ENCODE results near the gene ARHGAP15. TPM values are rescaled to one million over a fixed set of nuclear protein-coding genes. Genes with fewer than 3 reads are reported as not detected.

The ARHGAP15 gene
- total RNA-seq, 1 experiment from 2014 or later, result 0.42 TPM

DNA sequence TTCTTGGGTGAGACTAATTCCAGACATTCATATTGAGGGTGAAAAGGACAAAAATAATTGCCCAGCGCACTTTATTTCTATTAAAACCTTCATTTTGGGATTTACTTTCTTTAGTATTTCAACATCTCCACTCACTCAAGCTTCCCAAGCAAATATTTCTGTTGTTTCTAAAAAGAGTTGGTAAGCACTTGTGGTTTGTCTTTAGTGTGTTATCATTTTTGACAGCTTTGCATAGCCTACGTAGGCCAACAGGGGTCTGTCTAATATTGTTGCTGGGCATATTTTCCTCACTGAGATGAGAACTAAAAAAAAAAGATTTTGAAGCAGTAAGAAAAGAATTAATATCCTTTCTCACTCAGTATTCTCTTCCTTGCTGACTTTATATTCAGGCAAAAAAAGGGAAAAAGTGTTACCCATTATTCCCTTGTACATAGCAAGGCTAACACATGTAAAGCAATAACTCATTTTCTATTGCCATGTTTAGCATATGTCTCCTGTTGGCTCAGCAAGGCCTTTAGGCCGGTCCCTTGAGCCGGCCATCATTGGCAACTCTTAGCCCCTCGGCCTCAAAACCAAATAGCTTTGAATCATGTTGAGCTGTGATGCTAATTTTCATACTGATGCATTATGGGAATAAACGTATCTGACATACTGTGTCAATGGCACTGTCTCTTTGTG is 494.2 kb downstream of the ARHGAP15 start:
- Histone ChIP-seq H3K27me3 (ENCODE audit: insufficient read depth, low read length) (no peaks in the 10 kb centered on the region), H3K9ac (ENCODE audit: low read length) (no peak overlapping the region), H3K9me3 (ENCODE audit: control insufficient read depth in 1 of 2, insufficient read depth in 1 of 2, low read depth in 1 of 2, low read length in 2 of 2) (no peaks in the 10 kb centered on the region), H3K4me2 (ENCODE audit: low read length) (no peak overlapping the region), H3K4me3 (replicated peaks in 1 of 2; ENCODE audit: low read depth in 1 of 2, low read length in 2 of 2) (no peak overlapping the region), H3K36me3 (ENCODE audit: control insufficient read depth in 1 of 2, insufficient read depth in 2 of 2, low read length in 2 of 2) (no peaks in the 10 kb centered on the region), H3K4me1 (ENCODE audit: control insufficient read depth in 1 of 2, insufficient read depth in 2 of 2, low read length in 2 of 2) (no peaks in the 10 kb centered on the region), H4K20me1 (ENCODE audit: insufficient read depth) (no peaks in the 10 kb centered on the region), H3K27ac (ENCODE audit: low read depth, low read length) (no peak overlapping the region), H3K79me2 (ENCODE audit: insufficient read depth, low read length) (no peaks in the 10 kb centered on the region), H2AFZ (ENCODE audit: low read depth, low read length, poor library complexity, severe bottlenecking) (no peak overlapping the region), H3K9me2 (ENCODE audit: insufficient read depth) (no peaks in the 10 kb centered on the region)
- ATAC-seq, result no peak
- ChIA-PET POLR2A (no interaction called here), CTCF (no interaction called here), RAD21 (ENCODE audit: low non-redundant PET in 1 of 2, low total read pairs in 2 of 2, uncharacterized antibody in 2 of 2, unreplicated experiment in 2 of 2) (no interaction called here)
- DNase-seq (ENCODE audit: low read depth, low spot score), result no peak
- intact Hi-C loops (cut with micrococcal nuclease), result no loop called here
- BruUV-seq (replicated peaks), result no TSS peak
- TF ChIP-seq, protein P1, sequence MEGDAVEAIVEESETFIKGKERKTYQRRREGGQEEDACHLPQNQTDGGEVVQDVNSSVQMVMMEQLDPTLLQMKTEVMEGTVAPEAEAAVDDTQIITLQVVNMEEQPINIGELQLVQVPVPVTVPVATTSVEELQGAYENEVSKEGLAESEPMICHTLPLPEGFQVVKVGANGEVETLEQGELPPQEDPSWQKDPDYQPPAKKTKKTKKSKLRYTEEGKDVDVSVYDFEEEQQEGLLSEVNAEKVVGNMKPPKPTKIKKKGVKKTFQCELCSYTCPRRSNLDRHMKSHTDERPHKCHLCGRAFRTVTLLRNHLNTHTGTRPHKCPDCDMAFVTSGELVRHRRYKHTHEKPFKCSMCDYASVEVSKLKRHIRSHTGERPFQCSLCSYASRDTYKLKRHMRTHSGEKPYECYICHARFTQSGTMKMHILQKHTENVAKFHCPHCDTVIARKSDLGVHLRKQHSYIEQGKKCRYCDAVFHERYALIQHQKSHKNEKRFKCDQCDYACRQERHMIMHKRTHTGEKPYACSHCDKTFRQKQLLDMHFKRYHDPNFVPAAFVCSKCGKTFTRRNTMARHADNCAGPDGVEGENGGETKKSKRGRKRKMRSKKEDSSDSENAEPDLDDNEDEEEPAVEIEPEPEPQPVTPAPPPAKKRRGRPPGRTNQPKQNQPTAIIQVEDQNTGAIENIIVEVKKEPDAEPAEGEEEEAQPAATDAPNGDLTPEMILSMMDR (IDR thresholded peaks at IDR 0.05 in 2 of 3, conservative IDR thresholded peaks at IDR 0.05 in 1 of 3; ENCODE audit: borderline replicate concordance in 1 of 3, insufficient read depth in 1 of 3, low read depth in 2 of 3, low read length in 2 of 3), result no peak
- TF ChIP-seq SRF (IDR thresholded peaks at IDR 0.05; ENCODE audit: low read depth) (no peak), ELF1 (IDR thresholded peaks at IDR 0.05; ENCODE audit: borderline replicate concordance, low read depth) (no peak), YY1 (IDR thresholded peaks at IDR 0.05; ENCODE audit: extremely low read depth, insufficient replicate concordance, low read depth, low read length) (no peak), POLR2A (IDR thresholded peaks at IDR 0.05; ENCODE audit: borderline replicate concordance, extremely low read depth, insufficient read depth, insufficient read length) (no peak), CEBPB (IDR thresholded peaks at IDR 0.05; ENCODE audit: low read depth) (no peak), FOSL1 (IDR thresholded peaks at IDR 0.05; ENCODE audit: low read depth) (no peak), EZH2 (IDR thresholded peaks at IDR 0.05) (no peak)
- TF ChIP-seq, protein P2, sequence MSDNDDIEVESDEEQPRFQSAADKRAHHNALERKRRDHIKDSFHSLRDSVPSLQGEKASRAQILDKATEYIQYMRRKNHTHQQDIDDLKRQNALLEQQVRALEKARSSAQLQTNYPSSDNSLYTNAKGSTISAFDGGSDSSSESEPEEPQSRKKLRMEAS (IDR thresholded peaks at IDR 0.05), result no peak
- TF ChIP-seq, protein P3, sequence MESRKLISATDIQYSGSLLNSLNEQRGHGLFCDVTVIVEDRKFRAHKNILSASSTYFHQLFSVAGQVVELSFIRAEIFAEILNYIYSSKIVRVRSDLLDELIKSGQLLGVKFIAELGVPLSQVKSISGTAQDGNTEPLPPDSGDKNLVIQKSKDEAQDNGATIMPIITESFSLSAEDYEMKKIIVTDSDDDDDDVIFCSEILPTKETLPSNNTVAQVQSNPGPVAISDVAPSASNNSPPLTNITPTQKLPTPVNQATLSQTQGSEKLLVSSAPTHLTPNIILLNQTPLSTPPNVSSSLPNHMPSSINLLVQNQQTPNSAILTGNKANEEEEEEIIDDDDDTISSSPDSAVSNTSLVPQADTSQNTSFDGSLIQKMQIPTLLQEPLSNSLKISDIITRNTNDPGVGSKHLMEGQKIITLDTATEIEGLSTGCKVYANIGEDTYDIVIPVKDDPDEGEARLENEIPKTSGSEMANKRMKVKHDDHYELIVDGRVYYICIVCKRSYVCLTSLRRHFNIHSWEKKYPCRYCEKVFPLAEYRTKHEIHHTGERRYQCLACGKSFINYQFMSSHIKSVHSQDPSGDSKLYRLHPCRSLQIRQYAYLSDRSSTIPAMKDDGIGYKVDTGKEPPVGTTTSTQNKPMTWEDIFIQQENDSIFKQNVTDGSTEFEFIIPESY (IDR thresholded peaks at IDR 0.05; ENCODE audit: extremely low read depth, insufficient replicate concordance, low read length), result no peak
- TF ChIP-seq, protein P4, sequence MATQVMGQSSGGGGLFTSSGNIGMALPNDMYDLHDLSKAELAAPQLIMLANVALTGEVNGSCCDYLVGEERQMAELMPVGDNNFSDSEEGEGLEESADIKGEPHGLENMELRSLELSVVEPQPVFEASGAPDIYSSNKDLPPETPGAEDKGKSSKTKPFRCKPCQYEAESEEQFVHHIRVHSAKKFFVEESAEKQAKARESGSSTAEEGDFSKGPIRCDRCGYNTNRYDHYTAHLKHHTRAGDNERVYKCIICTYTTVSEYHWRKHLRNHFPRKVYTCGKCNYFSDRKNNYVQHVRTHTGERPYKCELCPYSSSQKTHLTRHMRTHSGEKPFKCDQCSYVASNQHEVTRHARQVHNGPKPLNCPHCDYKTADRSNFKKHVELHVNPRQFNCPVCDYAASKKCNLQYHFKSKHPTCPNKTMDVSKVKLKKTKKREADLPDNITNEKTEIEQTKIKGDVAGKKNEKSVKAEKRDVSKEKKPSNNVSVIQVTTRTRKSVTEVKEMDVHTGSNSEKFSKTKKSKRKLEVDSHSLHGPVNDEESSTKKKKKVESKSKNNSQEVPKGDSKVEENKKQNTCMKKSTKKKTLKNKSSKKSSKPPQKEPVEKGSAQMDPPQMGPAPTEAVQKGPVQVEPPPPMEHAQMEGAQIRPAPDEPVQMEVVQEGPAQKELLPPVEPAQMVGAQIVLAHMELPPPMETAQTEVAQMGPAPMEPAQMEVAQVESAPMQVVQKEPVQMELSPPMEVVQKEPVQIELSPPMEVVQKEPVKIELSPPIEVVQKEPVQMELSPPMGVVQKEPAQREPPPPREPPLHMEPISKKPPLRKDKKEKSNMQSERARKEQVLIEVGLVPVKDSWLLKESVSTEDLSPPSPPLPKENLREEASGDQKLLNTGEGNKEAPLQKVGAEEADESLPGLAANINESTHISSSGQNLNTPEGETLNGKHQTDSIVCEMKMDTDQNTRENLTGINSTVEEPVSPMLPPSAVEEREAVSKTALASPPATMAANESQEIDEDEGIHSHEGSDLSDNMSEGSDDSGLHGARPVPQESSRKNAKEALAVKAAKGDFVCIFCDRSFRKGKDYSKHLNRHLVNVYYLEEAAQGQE (IDR thresholded peaks at IDR 0.05; ENCODE audit: low read depth), result no peak
